HTR-8/SVneo (cell line): ENCODE measurements around the gene RTN4RL1.

Experiments
- DNase-seq: peaks from one replicate; pipeline ENCODE4 v3.0.0; 2011; ENCODE audit warnings: low spot score, mixed read lengths; ENCODE audit not compliant: insufficient read length
- FAIRE-seq: peaks from 2 replicates; lab custom pipeline; 2011; peaks lifted over from hg19 to GRCh38; lab: Jason Lieb, UNC

RTN4RL1 gene

GRCh38 chr17:1958134-1958881, 66.8 kb downstream of the RTN4RL1 start:
- FAIRE-seq (no peak), DNase-seq (no peak)

GRCh38 chr17:1957037-1957436, 68.1 kb downstream of the RTN4RL1 start:
- DNase-seq (no peak), FAIRE-seq (no peak)

GRCh38 chr17:1956134-1956533, 69.0 kb downstream of the RTN4RL1 start:
- FAIRE-seq, result peak; percentile 36
- no peak for DNase-seq

GRCh38 chr17:1953831-1954230, 71.3 kb downstream of the RTN4RL1 start:
- FAIRE-seq (no peak), DNase-seq (no peak)

GRCh38 chr17:1951920-1952319, 73.2 kb downstream of the RTN4RL1 start:
- DNase-seq, result no peak
- no peak for FAIRE-seq

GRCh38 chr17:1949754-1950153, 75.4 kb downstream of the RTN4RL1 start:
- FAIRE-seq (no peak), DNase-seq (no peak)

- FAIRE-seq (peak; percentile 28), DNase-seq (no peak)
Measured at GRCh38 chr17:1948517-1948825, 76.7 kb downstream of the RTN4RL1 start.

- no peak for FAIRE-seq
- no peak for DNase-seq
Measured at GRCh38 chr17:1947743-1948516, 77.2 kb downstream of the RTN4RL1 start.

GRCh38 chr17:1947229-1947742, 77.8 kb downstream of the RTN4RL1 start:
- no peak for FAIRE-seq
- DNase-seq, result no peak

- FAIRE-seq, result peak; percentile 97
- DNase-seq, result no peak
Measured at GRCh38 chr17:1946021-1946932, 78.9 kb downstream of the RTN4RL1 start.

- DNase-seq, result no peak
- FAIRE-seq, result peak; percentile 20
Measured at GRCh38 chr17:1945621-1946020, 79.5 kb downstream of the RTN4RL1 start.

GRCh38 chr17:1943436-1943831, 81.7 kb downstream of the RTN4RL1 start:
- FAIRE-seq, result no peak

GRCh38 chr17:1942666-1943435, 82.3 kb downstream of the RTN4RL1 start:
- FAIRE-seq (no peak), DNase-seq (no peak)

More at GRCh38 chr17:1943436-1943831, 81.7 kb downstream of the RTN4RL1 start:
- DNase-seq, result no peak

- FAIRE-seq, result no peak
Measured at GRCh38 chr17:1942066-1942365, 83.1 kb downstream of the RTN4RL1 start.

GRCh38 chr17:1941272-1942065, 83.7 kb downstream of the RTN4RL1 start:
- DNase-seq, result no peak

More at GRCh38 chr17:1942066-1942365, 83.1 kb downstream of the RTN4RL1 start:
- no peak for DNase-seq

GRCh38 chr17:1940810-1941185, 84.3 kb downstream of the RTN4RL1 start:
- FAIRE-seq, result no peak
- DNase-seq, result no peak

More at GRCh38 chr17:1941272-1942065, 83.7 kb downstream of the RTN4RL1 start:
- FAIRE-seq, result no peak

GRCh38 chr17:1939981-1940809, 84.9 kb downstream of the RTN4RL1 start:
- FAIRE-seq (no peak), DNase-seq (no peak)

- FAIRE-seq (no peak), DNase-seq (no peak)
Measured at GRCh38 chr17:1937461-1937860, 87.7 kb downstream of the RTN4RL1 start.
